UCSD-AML1 (cell line): Measurements from ENCODE around the gene G6PC1.
"Not testable (repeated sequence)": the region's sequence is repeated elsewhere in the genome, so short reads cannot be mapped to it uniquely, and the experiment has no call there.

Experiments used
- DNase-seq: peaks from one replicate; lab custom pipeline; 2025; ENCODE audit not compliant: unreplicated experiment; lab: John Stamatoyannopoulos, UW

G6PC1 gene

GRCh38 chr17:42873932-42874695 is 26.5 kb upstream of the G6PC1 start:
- DNase-seq: not testable (repeated sequence)

- DNase-seq: no peak
These were observed 23.6 kb upstream of the G6PC1 start for GRCh38 chr17:42877037-42877436.

GRCh38 chr17:42878123-42878880 is 22.3 kb upstream of the G6PC1 start:
- no peak for DNase-seq

GRCh38 chr17:42878924-42879595 is 21.5 kb upstream of the G6PC1 start:
- DNase-seq: no peak

- DNase-seq: no peak
These were observed 21.0 kb upstream of the G6PC1 start for GRCh38 chr17:42879596-42879985.

GRCh38 chr17:42880776-42881310 is 19.8 kb upstream of the G6PC1 start:
- no peak for DNase-seq

GRCh38 chr17:42881706-42882105 is 18.9 kb upstream of the G6PC1 start:
- not testable (repeated sequence) for DNase-seq

GRCh38 chr17:42882166-42882565 is 18.4 kb upstream of the G6PC1 start:
- DNase-seq: no peak

GRCh38 chr17:42883802-42884558 is 16.6 kb upstream of the G6PC1 start:
- DNase-seq: no peak

- not testable (repeated sequence) for DNase-seq
These were observed 14.8 kb upstream of the G6PC1 start for GRCh38 chr17:42885806-42886205.

- peak; percentile 37 for DNase-seq
These were observed 14.1 kb upstream of the G6PC1 start for GRCh38 chr17:42886283-42887176.

- no peak for DNase-seq
These were observed 10.8 kb upstream of the G6PC1 start for GRCh38 chr17:42889809-42890208.

GRCh38 chr17:42891539-42892152 is 9.0 kb upstream of the G6PC1 start:
- peak; percentile 30 for DNase-seq

- DNase-seq: peak; percentile 59
These were observed 7.2 kb upstream of the G6PC1 start for GRCh38 chr17:42893359-42893758.

GRCh38 chr17:42894283-42895184 is 6.1 kb upstream of the G6PC1 start:
- DNase-seq: no peak

- DNase-seq: no peak
These were observed 5.4 kb upstream of the G6PC1 start for GRCh38 chr17:42895185-42895555.

- DNase-seq: no peak
These were observed 2.3 kb upstream of the G6PC1 start for GRCh38 chr17:42898147-42898811.

- DNase-seq: not testable (repeated sequence)
These were observed 618 bp upstream of the G6PC1 start for GRCh38 chr17:42899981-42900380.
